Heart right ventricle (tissue), 16 donors: ENCODE measurements around the gene TMEM244. TPM values are rescaled to one million over a fixed set of nuclear protein-coding genes. Genes with fewer than 3 reads are reported as not detected.
"Not testable (repeated sequence)": the region's sequence is repeated elsewhere in the genome, so short reads cannot be mapped to it uniquely, and the experiment has no call there.

Experiments
- ATAC-seq, 8 donors: fragments of 200-7000 bp; cut with Tn5 transposase; one replicate each; pipeline ENCODE4 v1.9.1; 2020; ENCODE audit warnings: mild to moderate bottlenecking in 8 of 8, moderate library complexity in 8 of 8, moderate number of reproducible peaks in 1 of 8
- DNase-seq, 2 donors: peaks; one replicate each; pipeline ENCODE4 v3.0.0-alpha.2; 2020
- H3K27ac ChIP-seq, 10 donors: fragments of 200-600 bp; sonication (generic) in 2 of 10; one replicate each; pipeline versions ENCODE4 v1.5.0 to v1.8.0; 2020 to 2022; ENCODE audit warnings: mild to moderate bottlenecking in 3 of 10
- H3K27me3 ChIP-seq, 7 donors: fragments of 200-600 bp; one replicate each; pipeline ENCODE4 v1.8.0; 2021 to 2022; ENCODE audit warnings: mild to moderate bottlenecking in 2 of 7
- H3K36me3 ChIP-seq, 9 donors: fragments of 200-600 bp; sonication (generic) in 1 of 9; one replicate each; pipeline versions ENCODE4 v1.5.0 to v1.8.0; 2020 to 2022; ENCODE audit warnings: mild to moderate bottlenecking in 2 of 9
- H3K4me1 ChIP-seq, 9 donors: fragments of 200-600 bp; sonication (generic) in 1 of 9; one replicate each; pipeline versions ENCODE4 v1.5.0 to v1.8.0; 2020 to 2022; ENCODE audit warnings: mild to moderate bottlenecking in 4 of 9
- H3K4me3 ChIP-seq, 10 donors: fragments of 200-600 bp; sonication (generic) in 2 of 10; one replicate each; pipeline versions ENCODE4 v1.5.0 to v1.8.0; 2020 to 2022; ENCODE audit warnings: mild to moderate bottlenecking in 7 of 10, moderate library complexity in 2 of 10
- H3K9me3 ChIP-seq, 11 donors: fragments of 200-600 bp in 10 of 11; sonication (generic) in 2 of 11; one replicate each; pipeline versions ENCODE4 v1.5.0 to v1.8.0; 2013 to 2022; ENCODE audit warnings: mild to moderate bottlenecking in 2 of 11, control low read depth in 1 of 11, moderate library complexity in 1 of 11
- CTCF ChIP-seq, 9 donors: fragments of 200-600 bp; sonication (generic) in 2 of 9; IDR thresholded peaks; one replicate each; pipeline versions ENCODE4 v1.5.0 to v1.8.0; 2021 to 2022; ENCODE audit warnings: antibody characterized with exemption in 9 of 9, mild to moderate bottlenecking in 5 of 9, moderate library complexity in 1 of 9
- WGBS, 2 donors: extraction: QIAGEN DNeasy Blood & Tissue Kit; methylation state at CpG; one replicate each; pipeline ENCODE4 v1.1.7; 2013; ENCODE audit warnings: inconsistent platforms in 1 of 2; 5-methylcytosine and 5-hydroxymethylcytosine counted together
- intact Hi-C, 10 donors: fragments of 100-400 bp; cut with DNase I; formaldehyde crosslinking; loops; one replicate each; pipeline versions ENCODE4 v1.11.1 to v1.14.2; 2022
- polyA plus RNA-seq, 2 donors: library from polyadenylated mRNA; stranded (reverse); fragments of 200-250 nt; gene quantifications; one replicate each; pipeline ENCODE4 v1.2.3, GENCODE V29; 2013
- total RNA-seq, 10 donors: library from RNA; stranded (reverse); fragmentation: NEBNext Ultra II Directional in 3 of 10; extraction: Animal tissue kit (Norgen Biotek cat#: 25700) in 3 of 10; gene quantifications; one replicate each; pipeline versions ENCODE4 v1.2.1 to v1.2.4, GENCODE V29; 2021 to 2023
- donor health status: Arrhythmogenic right ventricular cardiomyopathy.
- donor health status: ischemic (EF 13 %, LVEDD 7.1; RV severe dilation, severe dysfunction).
- donor health status: healthy with polysubstance abuse.
- donor health status: DM: no; HTN: yes; CAD: no.
- donor health status: DM: no; HTN: no; CAD: no.
- donor health status: ischemic (EF 25% LVEDD 6.9; RV normal size, moderate dysfunction).
- donor health status: ischemic (EF 25% LVEDD 5.7; RV mildly dilated, moderate dysfunction).
- donor health status: healthy.
- donor health status: DM: yes; HTN: yes; CAD: no.
- donor health status: Ischemic cardiomyopathy.
- donor health status: ischemic (EF 35%, LVEDD 5.7; RV mildly dilated, moderate dysfunction).
- donor health status: nonischemic (EF 11% LVEDD 7.7; RV severe dilation, severe dysfunction).
- donor health status: DM: yes; HTN: yes; CAD: no.
- donor health status: PGD.
- donor health status: ischemic (EF 29% LVEDD 5.4; RV normal size, mild dysfunction).
- donor health status: nonischemic (EF 23%, LVEDD 6.1; RV moderate dilation, normal function).

Gene TMEM244
- total and polyA plus RNA-seq, 12 donors, result not detected

GRCh38 chr6:129889580-129889979 is 28.5 kb upstream of the TMEM244 start:
- Histone ChIP-seq H3K4me3 (no peak overlapping the region), H3K27me3 (no peaks in the 10 kb centered on the region), H3K9me3 (no peaks in the 10 kb centered on the region), H3K27ac (no peak overlapping the region), H3K36me3 (no peaks in the 10 kb centered on the region), H3K4me1 (peaks cover 0 to 14% (median 0%) of the 10 kb centered on the region in 9 donors)
- 91 to 96% methylated on average over 1 of the region's 1 CpG for WGBS, 2 donors
- no peak for TF ChIP-seq CTCF (IDR thresholded peaks at IDR 0.05)
- no peak for DNase-seq
- no peak for ATAC-seq
- intact Hi-C loops, result no loop called here

GRCh38 chr6:129886401-129887155 is 25.5 kb upstream of the TMEM244 start:
- peaks cover 0 to 4% (median 0%) of the 10 kb centered on the region in 7 donors for H3K27me3 ChIP-seq

GRCh38 chr6:129884211-129884610 is 23.1 kb upstream of the TMEM244 start:
- peaks cover 0 to 4% (median 0%) of the 10 kb centered on the region in 9 donors for H3K4me1 ChIP-seq
- DNase-seq, result no peak
- peaks cover 0 to 4% (median 0%) of the 10 kb centered on the region in 7 donors for H3K27me3 ChIP-seq
- no peak overlapping the region for H3K4me3 ChIP-seq
- peaks cover 0 to under 1% (median 0%) of the 10 kb centered on the region in 11 donors for H3K9me3 ChIP-seq
- 61 to 65% methylated on average over 1 of the region's 1 CpG for WGBS, 2 donors
- H3K36me3 ChIP-seq, result no peaks in the 10 kb centered on the region
- H3K27ac ChIP-seq, result no peak overlapping the region
- no peak for TF ChIP-seq CTCF (IDR thresholded peaks at IDR 0.05)
- intact Hi-C loops, result no loop called here
- no peak for ATAC-seq

More at GRCh38 chr6:129886401-129887155, 25.5 kb upstream of the TMEM244 start:
- Histone ChIP-seq H3K9me3 (no peaks in the 10 kb centered on the region), H3K4me1 (peaks cover 0 to 16% (median 0%) of the 10 kb centered on the region in 9 donors), H3K4me3 (no peak overlapping the region), H3K36me3 (no peaks in the 10 kb centered on the region), H3K27ac (no peak overlapping the region)
- TF ChIP-seq CTCF (IDR thresholded peaks at IDR 0.05), result no peak
- ATAC-seq, result no peak
- intact Hi-C loops, result no loop called here
- DNase-seq, result no peak
- 71 to 73% methylated on average over 4 of the region's 4 CpGs for WGBS, 2 donors

- H3K9me3 ChIP-seq, result peaks cover 0 to 15% (median 0%) of the 10 kb centered on the region in 11 donors
- no peak overlapping the region for H3K4me3 ChIP-seq
- TF ChIP-seq CTCF (IDR thresholded peaks at IDR 0.05), result no peak
- H3K27me3 ChIP-seq, result peaks cover 0 to 7% (median 0%) of the 10 kb centered on the region in 7 donors
- 75 to 82% methylated on average over 8 of the region's 8 CpGs for WGBS, 2 donors
- DNase-seq, result no peak
- intact Hi-C loops, result no loop called here
- no peaks in the 10 kb centered on the region for H3K36me3 ChIP-seq
- no peak for ATAC-seq
- no peak overlapping the region for H3K27ac ChIP-seq
- peaks cover 0 to 4% (median 0%) of the 10 kb centered on the region in 9 donors for H3K4me1 ChIP-seq
Measured at GRCh38 chr6:129882510-129883023, 21.5 kb upstream of the TMEM244 start.

- Histone ChIP-seq H3K4me1 (peaks cover 0 to 10% (median 0%) of the 10 kb centered on the region in 9 donors), H3K27me3 (peaks cover 0 to 22% (median 0%) of the 10 kb centered on the region in 7 donors), H3K9me3 (peaks cover 0 to 15% (median 0%) of the 10 kb centered on the region in 11 donors)
- H3K4me3 ChIP-seq, DNase-seq, ATAC-seq, H3K36me3 ChIP-seq, intact Hi-C loops, H3K27ac ChIP-seq: not testable (repeated sequence)
- 80 to 84% methylated on average over 1 of the region's 1 CpG for WGBS, 2 donors
Measured at GRCh38 chr6:129877894-129878293, 16.8 kb upstream of the TMEM244 start.
